Activated CD4-positive, alpha-beta T cell treated with anti-CD3 and anti-CD28 coated beads for 36 hours (primary cell): ENCODE data around the gene CPNE1. TPM values are rescaled to one million over a fixed set of nuclear protein-coding genes. Genes with fewer than 3 reads are reported as not detected.

ENCODE experiments used
- ATAC-seq: fragments of 200-7000 bp; cut with Tn5 transposase; one replicate; pipeline ENCODE4 v1.10.0; 2021; ENCODE audit warnings: mild to moderate bottlenecking, moderate library complexity
- CTCF ChIA-PET: fragments of 350-600 bp; sonication (Branson Sonifier 250); formaldehyde crosslinking; loops from one replicate; lab custom pipeline; 2021; ENCODE audit warnings: antibody characterized with exemption; lab: Charles Lee
- POLR2A ChIA-PET: fragments of 350-600 bp; sonication (Branson Sonifier 250); formaldehyde crosslinking; loops from one replicate; lab custom pipeline; 2021; ENCODE audit warnings: antibody characterized with exemption, inconsistent platforms; lab: Charles Lee
- DNase-seq: peaks from one replicate; pipeline ENCODE4 v3.0.0-alpha.2; 2020
- H3K27ac Mint-ChIP-seq: one replicate; pipeline ENCODE4 v1.8.0; 2021; ENCODE audit warnings: mixed read lengths
- H3K27me3 Mint-ChIP-seq: one replicate; pipeline ENCODE4 v1.8.0; 2021; ENCODE audit warnings: mixed read lengths
- H3K36me3 Mint-ChIP-seq: one replicate; pipeline ENCODE4 v1.8.0; 2021; ENCODE audit warnings: low read depth, mixed read lengths
- H3K4me1 Mint-ChIP-seq: one replicate; pipeline ENCODE4 v1.8.0; 2021; ENCODE audit warnings: mixed read lengths
- H3K4me3 Mint-ChIP-seq: one replicate; pipeline ENCODE4 v1.8.0; 2021; ENCODE audit warnings: mild to moderate bottlenecking, moderate library complexity, mixed read lengths
- H3K9me3 Mint-ChIP-seq: one replicate; pipeline ENCODE4 v1.8.0; 2021; ENCODE audit warnings: low read depth, mixed read lengths
- intact Hi-C, 2 experiments: fragments of 100-400 bp; cut with DNase I in 1 of 2; cut with micrococcal nuclease in 1 of 2; formaldehyde crosslinking; loops; one replicate each; pipeline versions ENCODE4 v1.14.2 to v1.15.1; 2022 to 2024; cut with DNase I, micrococcal nuclease
- total RNA-seq, 2 experiments: library from RNA; stranded (reverse); gene quantifications; one replicate each; pipeline ENCODE4 v1.2.3, GENCODE V29; 2021

The CPNE1 gene
- total RNA-seq, 2 experiments from 2014 or later: 249 to 258 TPM

DNA sequence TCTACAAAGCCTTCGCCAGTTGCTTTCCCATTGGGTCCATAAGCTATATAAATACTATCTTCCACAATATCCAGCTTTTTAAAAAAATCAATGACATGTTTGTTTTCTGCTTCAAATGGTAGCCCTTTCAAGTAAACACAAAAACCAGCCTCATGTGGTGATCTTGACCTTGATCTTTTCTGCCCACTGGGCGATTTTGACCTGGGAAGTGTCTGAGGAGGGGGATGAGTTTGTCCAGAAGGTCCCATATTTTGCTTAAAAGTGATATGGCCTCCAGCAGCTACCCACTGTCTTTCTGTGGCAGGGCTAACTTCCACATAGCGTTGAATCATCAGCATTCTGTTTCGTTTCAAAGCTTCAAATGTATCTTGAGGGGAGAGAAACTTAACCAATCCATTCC, 10.8 kb downstream of the CPNE1 start:
- DNase-seq: no peak
- intact Hi-C loops: no loop called here
- H3K36me3 Mint-ChIP-seq: peaks cover 44% of the 10 kb centered on the region
- H3K27ac Mint-ChIP-seq: no peak overlapping the region
- no peak overlapping the region for H3K4me3 Mint-ChIP-seq
- no peak for ATAC-seq
- H3K4me1 Mint-ChIP-seq: peaks cover 59% of the 10 kb centered on the region
- H3K9me3 Mint-ChIP-seq: no peaks in the 10 kb centered on the region
- ChIA-PET POLR2A (interaction anchor here (0.7 kb wide), 2 partner anchors 12 to 64 kb away, joined by 4 read pairs; no protein-coding TSS in a partner anchor), CTCF (interaction anchor here (0.9 to 1.2 kb wide), 5 partner anchors 10 to 53 kb away, joined by 3 to 7 read pairs (median 4); no protein-coding TSS in a partner anchor)
- H3K27me3 Mint-ChIP-seq: no peaks in the 10 kb centered on the region

DNA sequence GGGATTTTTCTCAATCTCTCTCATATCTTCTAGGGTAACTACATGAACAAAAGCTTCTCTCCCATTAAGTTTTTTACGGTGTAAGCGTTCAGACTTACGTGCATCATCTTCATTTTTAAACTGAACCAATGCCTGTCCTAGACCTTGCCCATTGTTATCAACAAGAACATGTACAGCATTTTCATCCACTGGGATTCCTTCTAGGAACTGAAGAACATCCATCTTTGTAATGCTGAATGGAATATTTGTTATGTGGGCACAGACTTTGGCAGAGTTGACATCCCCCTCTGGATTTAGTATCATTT, 11.3 kb downstream of the CPNE1 start:
- ChIA-PET CTCF (interaction anchor here (0.6 to 1.2 kb wide), 6 partner anchors 10 to 52 kb away, joined by 3 to 7 read pairs (median 4); no protein-coding TSS in a partner anchor), POLR2A (interaction anchor here (0.6 to 0.7 kb wide), 2 partner anchors 64 to 91 kb away, joined by 4 to 5 read pairs; no protein-coding TSS in a partner anchor)
- DNase-seq (no peak), ATAC-seq (no peak)
- intact Hi-C loops: no loop called here
- no peaks in the 10 kb centered on the region for H3K27me3 Mint-ChIP-seq
- peaks cover 59% of the 10 kb centered on the region for H3K4me1 Mint-ChIP-seq
- no peak overlapping the region for H3K4me3 Mint-ChIP-seq
- H3K27ac Mint-ChIP-seq: no peak overlapping the region
- no peaks in the 10 kb centered on the region for H3K9me3 Mint-ChIP-seq
- H3K36me3 Mint-ChIP-seq: peaks cover 46% of the 10 kb centered on the region

DNA sequence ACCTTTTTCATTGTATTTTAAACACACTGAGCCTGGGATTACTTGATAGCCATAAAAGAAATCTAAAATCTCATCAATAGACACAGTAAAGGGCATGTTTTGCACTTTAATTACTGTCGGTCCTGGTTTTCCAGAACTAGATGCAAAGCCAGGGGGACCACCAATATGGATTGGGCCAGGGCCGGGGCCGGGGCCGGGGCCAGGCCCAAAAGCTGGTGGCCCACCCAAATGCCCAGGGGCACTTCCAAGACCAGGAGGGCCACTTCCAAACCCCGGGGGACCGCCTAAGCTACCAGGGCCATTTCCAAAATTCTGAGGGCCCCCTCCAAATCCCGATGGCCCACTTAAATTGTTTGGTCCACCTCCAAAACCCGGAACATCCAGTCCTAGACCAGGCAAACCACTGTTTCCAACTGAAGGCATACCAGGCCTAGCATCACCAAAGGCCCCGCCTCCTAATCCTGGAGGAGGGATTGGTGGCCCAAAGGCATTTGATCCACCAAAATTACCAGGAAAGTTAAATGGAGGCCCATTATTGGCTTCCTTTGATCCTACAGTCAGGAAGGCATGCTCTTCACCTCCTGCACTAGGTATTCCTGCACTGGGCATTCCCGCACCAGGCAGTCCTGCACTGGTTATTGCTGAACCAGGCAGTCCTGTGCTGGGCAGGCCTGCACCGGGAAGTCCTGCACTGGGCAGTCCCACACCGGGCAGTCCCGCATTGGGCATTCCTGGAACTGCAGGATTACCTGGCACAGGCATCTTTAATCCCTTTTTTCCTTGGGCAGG, 11.9 kb downstream of the CPNE1 start:
- Mint-ChIP-seq H3K27me3 (no peaks in the 10 kb centered on the region), H3K36me3 (peaks cover 48% of the 10 kb centered on the region), H3K27ac (no peak overlapping the region), H3K9me3 (no peaks in the 10 kb centered on the region), H3K4me3 (no peak overlapping the region), H3K4me1 (peaks cover 60% of the 10 kb centered on the region)
- ChIA-PET POLR2A (interaction anchor here (0.6 kb wide), 2 partner anchors 91 to 393 kb away, joined by 3 to 5 read pairs; no protein-coding TSS in a partner anchor), CTCF (interaction anchor here (0.5 to 1.2 kb wide), 5 partner anchors 16 to 40 kb away, joined by 3 to 4 read pairs (median 3); no protein-coding TSS in a partner anchor)
- intact Hi-C loops: no loop called here
- DNase-seq (no peak), ATAC-seq (no peak)

DNA sequence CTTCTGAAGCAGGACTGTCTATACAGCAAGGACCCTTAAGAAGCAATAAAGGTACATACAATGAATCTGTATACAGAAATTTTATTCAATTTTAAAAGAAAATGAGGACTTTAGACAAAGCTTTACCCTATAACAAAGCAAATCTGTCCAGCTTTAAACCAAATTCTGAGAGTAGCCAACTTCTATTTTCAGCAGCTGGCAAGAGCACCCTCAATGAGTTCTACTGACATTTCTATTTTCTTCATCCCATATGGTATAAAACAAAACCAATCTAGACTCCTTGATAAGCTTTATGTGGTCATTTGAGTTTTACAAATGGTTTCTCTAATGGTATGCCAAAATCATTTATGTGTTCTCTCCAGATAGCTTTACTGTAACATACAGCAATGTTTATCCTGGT, 12.7 kb downstream of the CPNE1 start:
- POLR2A ChIA-PET: no interaction called here
- ATAC-seq: no peak
- no peaks in the 10 kb centered on the region for H3K9me3 Mint-ChIP-seq

DNA sequence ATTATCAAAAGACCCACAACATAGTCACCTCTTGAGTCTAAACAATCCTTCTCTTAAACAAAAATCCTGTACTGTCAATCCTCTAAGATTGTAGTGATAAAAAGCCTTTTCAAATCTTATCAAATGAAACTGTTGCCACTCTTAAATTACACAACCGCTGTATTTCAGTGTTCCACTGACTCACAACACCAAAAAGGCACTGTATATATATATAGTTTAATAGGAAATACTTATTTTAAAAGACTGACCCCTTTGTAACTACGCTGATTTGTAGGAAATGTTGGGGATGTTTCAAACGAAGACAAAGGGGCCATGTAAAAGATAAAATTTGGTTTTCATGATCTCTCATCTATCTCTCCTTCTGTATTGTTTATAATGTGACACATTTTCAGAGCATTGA, 14.1 kb downstream of the CPNE1 start:
- Mint-ChIP-seq H3K4me3 (no peak overlapping the region), H3K9me3 (no peaks in the 10 kb centered on the region), H3K27ac (peak overlapping the region; percentile 74), H3K36me3 (peaks cover 40% of the 10 kb centered on the region), H3K4me1 (peaks cover 58% of the 10 kb centered on the region), H3K27me3 (no peaks in the 10 kb centered on the region)
- ATAC-seq: no peak
- intact Hi-C loops: no loop called here
- no peak for DNase-seq
- CTCF ChIA-PET: no interaction called here
- POLR2A ChIA-PET: no interaction called here

More for the DNA sequence above, 12.7 kb downstream of the CPNE1 start:
- H3K27ac Mint-ChIP-seq: no peak overlapping the region
- H3K27me3 Mint-ChIP-seq: no peaks in the 10 kb centered on the region
- H3K4me3 Mint-ChIP-seq: no peak overlapping the region
- intact Hi-C loops: no loop called here
- no peak for DNase-seq
- CTCF ChIA-PET: interaction anchor here (0.6 to 1.2 kb wide), 3 partner anchors 15 to 51 kb away, joined by 3 to 4 read pairs (median 3); no protein-coding TSS in a partner anchor
- H3K36me3 Mint-ChIP-seq: peaks cover 43% of the 10 kb centered on the region
- H3K4me1 Mint-ChIP-seq: peaks cover 59% of the 10 kb centered on the region

DNA sequence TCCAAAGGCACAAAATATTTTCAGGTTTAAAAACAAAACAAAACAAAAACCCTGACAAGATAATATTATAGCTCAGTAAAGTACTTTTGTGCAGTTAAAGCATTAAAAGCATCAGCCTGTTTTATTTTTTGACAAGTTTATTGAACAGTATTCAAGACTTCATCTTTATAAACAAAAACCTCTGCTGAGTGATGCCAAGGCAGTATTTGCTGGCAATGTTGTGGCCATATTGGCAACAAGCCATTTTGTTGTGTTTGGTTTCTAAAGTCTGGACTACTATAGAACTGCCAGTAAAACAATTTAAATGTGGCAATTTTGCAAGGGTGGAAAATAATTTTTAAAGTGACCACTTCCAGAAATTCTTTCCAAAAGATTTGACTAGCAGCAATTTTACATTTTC, 15.9 kb downstream of the CPNE1 start:
- Mint-ChIP-seq H3K36me3 (peaks cover 47% of the 10 kb centered on the region), H3K27me3 (no peaks in the 10 kb centered on the region), H3K4me3 (no peak overlapping the region), H3K27ac (peak overlapping the region; percentile 39), H3K4me1 (peaks cover 74% of the 10 kb centered on the region), H3K9me3 (no peaks in the 10 kb centered on the region)
- intact Hi-C loops: no loop called here
- CTCF ChIA-PET: interaction anchor here (1.1 to 1.7 kb wide), 3 partner anchors 8 to 30 kb away, joined by 3 to 6 read pairs (median 3); no protein-coding TSS in a partner anchor
- POLR2A ChIA-PET: interaction anchor here (0.6 kb wide), 1 partner anchor 17 kb away, joined by 3 read pairs; no protein-coding TSS in a partner anchor
- ATAC-seq (no peak), DNase-seq (no peak)

DNA sequence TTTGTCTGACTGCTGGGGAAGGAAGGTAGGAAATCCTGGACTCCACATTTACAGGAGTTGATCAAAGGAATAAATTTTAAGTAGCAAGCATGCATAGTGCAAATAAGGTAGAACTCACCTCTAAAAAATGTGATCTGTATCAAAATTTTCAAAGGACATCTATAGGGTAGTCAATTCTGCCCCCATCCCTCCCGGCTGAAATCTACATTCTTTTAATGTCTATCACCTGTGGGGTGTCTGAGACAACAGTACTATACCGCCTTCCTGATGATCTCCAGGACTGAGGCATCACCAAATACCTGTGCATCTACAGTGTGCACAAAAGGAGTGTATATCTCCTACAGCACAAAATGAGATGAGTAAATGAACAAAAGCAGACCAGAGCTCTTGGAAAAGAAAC, 19.9 kb downstream of the CPNE1 start:
- Mint-ChIP-seq H3K4me1 (peaks cover 82% of the 10 kb centered on the region), H3K9me3 (no peaks in the 10 kb centered on the region), H3K27me3 (no peaks in the 10 kb centered on the region), H3K4me3 (no peak overlapping the region), H3K27ac (peak overlapping the region; percentile 7), H3K36me3 (peaks cover 34% of the 10 kb centered on the region)
- CTCF ChIA-PET: interaction anchor here (0.6 to 1.0 kb wide), 3 partner anchors 8 to 805 kb away, joined by 3 to 4 read pairs (median 4); no protein-coding TSS in a partner anchor
- intact Hi-C loops: no loop called here
- POLR2A ChIA-PET: interaction anchor here (0.6 kb wide), 1 partner anchor 968 kb away, joined by 4 read pairs; no protein-coding TSS in a partner anchor
- no peak for ATAC-seq
- DNase-seq: no peak

DNA sequence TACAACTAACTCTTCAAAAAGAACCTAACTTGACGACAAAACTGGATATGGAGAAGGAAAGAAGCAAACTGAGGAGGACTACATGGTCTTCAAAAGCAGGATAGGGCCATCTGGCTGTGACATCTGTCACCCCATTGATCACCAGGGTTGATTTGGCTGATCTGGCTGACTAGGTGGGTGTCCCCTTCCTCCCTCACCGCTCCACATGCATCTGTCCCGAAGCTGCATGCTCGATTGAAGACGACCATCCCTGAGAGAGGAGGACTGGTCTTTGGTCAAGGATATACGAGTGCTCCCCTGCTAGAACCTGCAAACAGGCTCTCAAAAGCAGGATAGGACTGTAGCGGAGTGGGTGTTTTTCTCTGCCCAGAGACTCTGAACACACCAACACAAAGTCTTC, 21.7 kb downstream of the CPNE1 start:
- Mint-ChIP-seq H3K9me3 (no peaks in the 10 kb centered on the region), H3K4me3 (no peak overlapping the region), H3K4me1 (peaks cover 71% of the 10 kb centered on the region), H3K27me3 (no peaks in the 10 kb centered on the region), H3K36me3 (peaks cover 17% of the 10 kb centered on the region), H3K27ac (no peak overlapping the region)
- ChIA-PET POLR2A (interaction anchor here (0.6 to 0.7 kb wide), 2 partner anchors 14 to 24 kb away, joined by 3 read pairs; no protein-coding TSS in a partner anchor), CTCF (interaction anchor here (1.0 kb wide), 2 partner anchors 38 to 312 kb away, joined by 3 to 5 read pairs; no protein-coding TSS in a partner anchor)
- intact Hi-C loops: no loop called here
- no peak for ATAC-seq
- DNase-seq: no peak

DNA sequence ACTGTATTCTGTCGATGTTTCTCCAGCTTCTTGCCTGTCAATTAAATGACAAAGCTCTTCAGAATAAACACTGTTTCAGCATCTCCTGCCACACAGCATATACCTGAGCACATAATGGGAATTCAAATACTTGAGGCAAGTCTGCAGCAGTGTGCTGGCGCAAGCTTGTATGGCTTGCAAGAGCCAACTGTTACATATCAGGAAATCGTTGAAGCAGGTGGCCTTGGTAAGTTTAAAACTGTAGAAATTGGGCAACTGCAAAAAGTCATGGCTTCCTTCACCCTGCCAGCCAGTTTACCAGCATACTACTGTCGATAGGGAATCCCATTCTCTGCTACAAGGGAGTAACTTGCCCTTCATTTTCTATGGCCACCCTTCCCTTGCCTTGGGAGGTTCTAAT, 23.0 kb downstream of the CPNE1 start:
- peaks cover 12% of the 10 kb centered on the region for H3K36me3 Mint-ChIP-seq
- POLR2A ChIA-PET: interaction anchor here (0.6 kb wide), 3 partner anchors 12 to 138 kb away, joined by 3 to 4 read pairs (median 3); no protein-coding TSS in a partner anchor
- no peaks in the 10 kb centered on the region for H3K9me3 Mint-ChIP-seq
- intact Hi-C loops: no loop called here
- ATAC-seq: no peak
- DNase-seq: no peak
- peaks cover 74% of the 10 kb centered on the region for H3K4me1 Mint-ChIP-seq
- no peak overlapping the region for H3K4me3 Mint-ChIP-seq
- CTCF ChIA-PET: interaction anchor here (0.6 to 1.1 kb wide), 3 partner anchors 16 to 24 kb away, joined by 3 to 4 read pairs (median 3); no protein-coding TSS in a partner anchor
- H3K27ac Mint-ChIP-seq: no peak overlapping the region
- H3K27me3 Mint-ChIP-seq: no peaks in the 10 kb centered on the region

DNA sequence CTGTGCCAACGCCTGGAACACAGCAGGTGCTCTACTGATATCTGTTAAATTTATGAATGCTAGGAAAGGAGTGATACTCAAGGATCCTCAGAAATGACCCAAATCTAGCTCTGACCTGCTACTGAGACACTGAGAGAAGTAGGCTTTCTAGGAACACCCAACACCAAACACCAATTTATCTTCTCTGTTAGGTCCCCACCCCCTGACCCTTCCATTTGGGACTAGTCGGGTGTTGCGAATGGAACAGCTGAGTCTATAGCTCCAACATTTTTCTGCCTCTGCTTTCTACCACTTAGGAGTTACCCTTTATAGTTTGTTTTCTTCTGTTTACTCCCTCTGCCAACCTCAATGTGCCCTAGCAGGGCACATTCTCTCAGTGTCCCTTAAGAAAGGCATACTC, 24.0 kb downstream of the CPNE1 start:
- intact Hi-C loops: no loop called here
- peaks cover 70% of the 10 kb centered on the region for H3K4me1 Mint-ChIP-seq
- H3K27ac Mint-ChIP-seq: peak overlapping the region; percentile 9
- ATAC-seq: no peak
- ChIA-PET POLR2A (interaction anchor here (0.5 to 0.6 kb wide), 2 partner anchors 56 to 208 kb away, joined by 3 to 5 read pairs; no protein-coding TSS in a partner anchor), CTCF (no interaction called here)
- no peak for DNase-seq
- peaks cover 12% of the 10 kb centered on the region for H3K36me3 Mint-ChIP-seq
- no peaks in the 10 kb centered on the region for H3K27me3 Mint-ChIP-seq
- no peaks in the 10 kb centered on the region for H3K9me3 Mint-ChIP-seq
- H3K4me3 Mint-ChIP-seq: no peak overlapping the region

DNA sequence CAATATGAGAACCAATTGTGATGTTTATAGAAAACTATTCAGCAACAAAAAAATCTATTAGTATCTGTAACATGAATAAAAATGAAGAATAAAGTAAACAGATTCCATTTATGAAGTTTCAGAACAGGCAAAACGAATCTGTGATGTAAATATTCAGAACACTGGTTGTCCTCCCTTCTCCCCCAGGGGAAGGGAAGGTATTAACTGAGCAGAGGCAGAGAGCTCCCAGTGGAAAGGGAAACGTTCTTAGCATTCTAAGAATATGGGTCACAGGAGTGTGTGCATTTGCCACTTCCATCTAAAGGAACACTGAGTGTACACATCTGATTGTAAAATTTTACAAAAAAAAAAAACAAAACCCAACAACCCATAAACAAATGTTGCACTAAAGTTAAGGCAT, 25.9 kb downstream of the CPNE1 start:
- ChIA-PET CTCF (interaction anchor here (2.0 kb wide), 1 partner anchor 19 kb away, joined by 4 read pairs; no protein-coding TSS in a partner anchor), POLR2A (no interaction called here)
- DNase-seq: no peak
- Mint-ChIP-seq H3K4me1 (peaks cover 60% of the 10 kb centered on the region), H3K4me3 (no peak overlapping the region), H3K27ac (no peak overlapping the region), H3K9me3 (no peaks in the 10 kb centered on the region), H3K36me3 (peaks cover 6% of the 10 kb centered on the region), H3K27me3 (no peaks in the 10 kb centered on the region)
- no peak for ATAC-seq
- intact Hi-C loops: no loop called here
